ENCODE measurements around the gene MMP17.

Gene MMP17

GRCh38 chr12:131855521-131856142, 27.4 kb downstream of the MMP17 start:
- Histone ChIP-seq H3K27me3 (ENCODE audit: control insufficient read depth, low read length) (peaks cover 24% of the 10 kb centered on the region), H3K79me2 (ENCODE audit: control insufficient read depth, low read length) (no peaks in the 10 kb centered on the region), H4K20me1 (ENCODE audit: control insufficient read depth, insufficient read depth, low read depth, low read length) (no peaks in the 10 kb centered on the region; the same call in 1 of the 2 replicates), H3K9me2 (replicated peaks; ENCODE audit: control insufficient read depth, low read length) (no peaks in the 10 kb centered on the region), H3K36me3 (ENCODE audit: control insufficient read depth, low read length) (no peaks in the 10 kb centered on the region), H3K9me3 (ENCODE audit: control insufficient read depth, insufficient read depth, low read length) (no peaks in the 10 kb centered on the region), H3F3A (ENCODE audit: control insufficient read depth, insufficient read depth) (no peaks in the 10 kb centered on the region), H3K4me1 (ENCODE audit: control insufficient read depth, low read length) (peaks cover 8% of the 10 kb centered on the region), H3K27ac (ENCODE audit: low read depth, low read length) (no peak overlapping the region), H3K4me3 (ENCODE audit: low read length) (no peak overlapping the region), H3K4me2 (ENCODE audit: low read length) (no peak overlapping the region)
- TF ChIP-seq EZH2phosphoT487 (IDR thresholded peaks at IDR 0.05; ENCODE audit: borderline replicate concordance, low read length), result no peak
- TF ChIP-seq CTCF (IDR thresholded peaks at IDR 0.05; ENCODE audit: low read depth, low read length, poor library complexity, severe bottlenecking), result no peak

- TF ChIP-seq EZH2phosphoT487 (IDR thresholded peaks at IDR 0.05; ENCODE audit: borderline replicate concordance, low read length), result no peak
- no peak for TF ChIP-seq CTCF (IDR thresholded peaks at IDR 0.05; ENCODE audit: low read depth, low read length, poor library complexity, severe bottlenecking)
- Histone ChIP-seq H3K36me3 (ENCODE audit: control insufficient read depth, low read length) (no peaks in the 10 kb centered on the region), H3K27ac (ENCODE audit: low read depth, low read length) (no peak overlapping the region), H4K20me1 (ENCODE audit: control insufficient read depth, insufficient read depth, low read depth, low read length) (no peaks in the 10 kb centered on the region; the same call in 1 of the 2 replicates), H3F3A (ENCODE audit: control insufficient read depth, insufficient read depth) (no peaks in the 10 kb centered on the region), H3K27me3 (ENCODE audit: control insufficient read depth, low read length) (peaks cover 24% of the 10 kb centered on the region), H3K9me2 (replicated peaks; ENCODE audit: control insufficient read depth, low read length) (no peaks in the 10 kb centered on the region), H3K4me1 (ENCODE audit: control insufficient read depth, low read length) (peaks cover 8% of the 10 kb centered on the region), H3K9me3 (ENCODE audit: control insufficient read depth, insufficient read depth, low read length) (no peaks in the 10 kb centered on the region), H3K79me2 (ENCODE audit: control insufficient read depth, low read length) (no peaks in the 10 kb centered on the region), H3K4me2 (ENCODE audit: low read length) (no peak overlapping the region), H3K4me3 (ENCODE audit: low read length) (no peak overlapping the region)
These were observed 28.3 kb downstream of the MMP17 start for GRCh38 chr12:131856366-131857097.

- peaks cover 12% of the 10 kb centered on the region for H3K27me3 ChIP-seq (ENCODE audit: control insufficient read depth, low read length)
- H3K4me3 ChIP-seq (ENCODE audit: low read length), result no peak overlapping the region
- H4K20me1 ChIP-seq (ENCODE audit: control insufficient read depth, insufficient read depth, low read depth, low read length), result no peaks in the 10 kb centered on the region; the same call in 1 of the 2 replicates
- TF ChIP-seq CTCF (IDR thresholded peaks at IDR 0.05; ENCODE audit: low read depth, low read length, poor library complexity, severe bottlenecking) (no peak), EZH2phosphoT487 (IDR thresholded peaks at IDR 0.05; ENCODE audit: borderline replicate concordance, low read length) (no peak)
- peaks cover under 1% of the 10 kb centered on the region; the same call in 1 of the 2 replicates for H3K4me1 ChIP-seq (ENCODE audit: control insufficient read depth, low read length)
- no peaks in the 10 kb centered on the region for H3K36me3 ChIP-seq (ENCODE audit: control insufficient read depth, low read length)
- no peak overlapping the region for H3K27ac ChIP-seq (ENCODE audit: low read depth, low read length)
- H3K79me2 ChIP-seq (ENCODE audit: control insufficient read depth, low read length), result no peaks in the 10 kb centered on the region
- H3K4me2 ChIP-seq (ENCODE audit: low read length), result no peak overlapping the region
- H3F3A ChIP-seq (ENCODE audit: control insufficient read depth, insufficient read depth), result no peaks in the 10 kb centered on the region
- H3K9me3 ChIP-seq (ENCODE audit: control insufficient read depth, insufficient read depth, low read length), result no peaks in the 10 kb centered on the region
- H3K9me2 ChIP-seq (replicated peaks; ENCODE audit: control insufficient read depth, low read length), result no peaks in the 10 kb centered on the region
These were observed 30.0 kb downstream of the MMP17 start for GRCh38 chr12:131857908-131858850.
